ENCODE measurements around the gene TMEM108. TPM values are rescaled to one million over a fixed set of nuclear protein-coding genes. Genes with fewer than 3 reads are reported as not detected.
A peak's percentile ranks its signal among the peaks of the same experiment; 100 is the strongest.
"Not testable (repeated sequence)": the region's sequence is repeated elsewhere in the genome, so short reads cannot be mapped to it uniquely, and the experiment has no call there.

Gene TMEM108
- total RNA-seq (not detected), polyA plus RNA-seq (not detected)

DNA sequence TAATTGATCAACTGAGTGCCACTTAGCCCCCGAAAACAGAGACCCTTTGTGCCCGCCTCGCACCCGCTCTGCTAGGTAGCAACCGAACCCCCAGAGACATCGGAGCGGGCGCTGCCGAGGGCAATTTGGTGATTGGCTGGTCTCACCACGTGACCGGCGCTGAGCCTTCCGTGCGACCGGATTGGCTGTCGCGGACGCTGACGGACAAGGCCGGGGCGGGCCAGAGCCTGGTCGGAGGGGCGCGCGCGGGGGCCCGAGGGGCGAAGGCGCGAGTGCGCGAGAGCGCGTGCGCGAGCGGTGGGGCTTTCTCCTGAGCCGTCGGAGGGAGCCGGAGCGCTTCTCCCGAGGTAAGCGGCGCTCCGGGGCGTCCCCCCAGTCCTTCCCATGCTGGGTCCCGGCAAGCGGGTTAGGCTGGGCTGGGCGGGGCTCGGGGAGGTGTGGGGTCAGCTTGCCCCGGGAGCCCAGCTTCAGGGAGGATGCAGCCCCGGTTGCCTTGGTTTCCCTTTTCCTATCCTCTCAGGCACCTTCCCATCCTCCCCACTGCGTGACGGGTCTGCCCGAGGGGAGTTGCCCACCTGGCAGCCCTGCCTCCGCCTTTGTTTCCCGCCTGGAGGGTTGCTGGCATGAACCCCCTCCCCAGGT is at the start of gene TMEM108:
Gene TMEM108, plus strand, starts transcription at position 303 of the 642 bp plus-strand sequence.
- Mint-ChIP-seq H3K4me1 (peaks cover 0 to 14% (median 8%) of the 10 kb centered on the region in 3 donors), H3K27me3 (peaks cover 23 to 50% of the 10 kb centered on the region in 2 donors), H3K27ac (peak within 1 kb of the TSS in 1 of 8 donors; percentile 41), H3K4me3 (peak within 1 kb of the TSS in 5 of 7 donors; percentile 8 to 50 (median 24)), H3K9me3 (peaks cover 0 to 5% (median 0%) of the 10 kb centered on the region in 5 donors), H3K36me3 (no peaks in the 10 kb centered on the region)
- no peak for DNase-seq
- no peaks in the 10 kb centered on the region for H3K36me3 ChIP-seq (ENCODE audit: insufficient read depth, low read length)
- no peaks in the 10 kb centered on the region for H3K9me3 ChIP-seq (ENCODE audit: low read length)
- H3K4me3 ChIP-seq (ENCODE audit: low read length) = no peak within 1 kb of the TSS
- H3K27me3 ChIP-seq (ENCODE audit: insufficient read depth, low read length, poor library complexity, severe bottlenecking) = no peaks in the 10 kb centered on the region
- CTCF ChIA-PET = no interaction called here
- H3K27ac ChIP-seq (ENCODE audit: low read depth, low read length) = no peak within 1 kb of the TSS
- POLR2A ChIA-PET = no interaction called here
- H3K4me1 ChIP-seq (ENCODE audit: insufficient read depth, low read length) = no peaks in the 10 kb centered on the region

DNA sequence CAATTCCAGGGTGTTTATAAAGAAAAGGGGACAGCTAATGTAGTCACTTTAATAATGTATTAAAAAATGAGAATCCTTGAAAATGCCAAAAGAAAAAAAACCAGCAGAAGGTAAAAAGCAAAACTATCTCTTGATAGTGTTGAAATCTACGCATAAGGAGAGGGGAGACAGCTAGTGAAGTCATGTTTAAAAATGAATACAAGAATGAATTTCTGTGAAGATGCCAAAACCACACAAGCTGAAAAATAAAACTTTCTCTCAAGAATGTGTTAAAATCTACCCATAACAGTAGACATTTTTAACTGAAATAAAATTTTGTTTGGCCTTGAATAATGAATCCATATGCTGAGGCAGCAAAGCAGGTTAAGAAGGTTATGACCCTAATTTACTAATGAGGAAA is 42.2 kb upstream of the TMEM108 start:
- Histone ChIP-seq H3K36me3 (ENCODE audit: insufficient read depth, low read length) (no peaks in the 10 kb centered on the region), H3K4me3 (ENCODE audit: low read length) (no peak overlapping the region), H3K9me3 (ENCODE audit: low read length) (no peaks in the 10 kb centered on the region), H3K27ac (ENCODE audit: low read depth, low read length) (no peak overlapping the region), H3K27me3 (ENCODE audit: insufficient read depth, low read length, poor library complexity, severe bottlenecking) (no peaks in the 10 kb centered on the region), H3K4me1 (ENCODE audit: insufficient read depth, low read length) (no peaks in the 10 kb centered on the region)
- peaks cover 0 to 4% (median 0%) of the 10 kb centered on the region in 5 donors for H3K9me3 Mint-ChIP-seq
- CTCF ChIA-PET = no interaction called here
- H3K36me3 Mint-ChIP-seq = no peaks in the 10 kb centered on the region
- no peak for DNase-seq
- POLR2A ChIA-PET = no interaction called here
- H3K27me3 Mint-ChIP-seq = no peaks in the 10 kb centered on the region
- H3K4me1 Mint-ChIP-seq = no peaks in the 10 kb centered on the region
- H3K4me3 Mint-ChIP-seq = no peak overlapping the region
- no peak overlapping the region for H3K27ac Mint-ChIP-seq

DNA sequence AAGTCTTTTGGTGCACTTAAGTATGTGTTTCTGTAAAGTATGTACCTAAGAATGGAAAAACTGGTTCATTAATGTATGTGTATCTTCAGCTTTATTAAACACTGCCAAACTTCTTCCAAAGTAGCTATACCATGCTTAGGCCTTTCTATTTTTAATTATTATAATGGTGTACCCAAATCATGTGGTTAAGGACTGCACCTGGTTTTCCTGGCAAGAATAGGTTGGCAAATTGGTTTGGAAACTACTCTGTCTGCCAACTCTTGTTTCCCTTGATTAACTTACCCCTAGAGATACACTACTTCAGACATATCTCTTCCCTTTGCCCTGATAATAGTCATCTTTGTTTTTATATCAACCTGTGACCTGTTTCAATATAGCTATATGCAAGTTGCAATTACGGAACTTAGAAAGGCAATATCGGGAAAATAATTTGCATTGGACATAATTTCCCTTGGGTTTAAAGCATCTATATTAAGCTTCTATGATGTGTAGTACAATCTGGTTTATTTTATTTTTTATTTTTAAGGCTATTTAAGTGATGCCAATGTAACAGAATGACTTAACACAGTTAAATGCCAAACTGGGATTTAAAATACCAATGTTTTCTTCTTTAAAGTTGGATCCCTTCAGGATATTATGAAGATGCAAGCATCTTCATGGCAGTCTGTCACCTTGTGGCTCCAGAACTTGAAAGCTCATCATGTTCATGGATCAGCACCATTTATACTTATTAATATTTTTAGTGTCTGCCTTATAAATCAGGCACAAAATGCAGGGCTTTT is 40.6 kb upstream of the TMEM108 start:
- POLR2A ChIA-PET = no interaction called here

DNA sequence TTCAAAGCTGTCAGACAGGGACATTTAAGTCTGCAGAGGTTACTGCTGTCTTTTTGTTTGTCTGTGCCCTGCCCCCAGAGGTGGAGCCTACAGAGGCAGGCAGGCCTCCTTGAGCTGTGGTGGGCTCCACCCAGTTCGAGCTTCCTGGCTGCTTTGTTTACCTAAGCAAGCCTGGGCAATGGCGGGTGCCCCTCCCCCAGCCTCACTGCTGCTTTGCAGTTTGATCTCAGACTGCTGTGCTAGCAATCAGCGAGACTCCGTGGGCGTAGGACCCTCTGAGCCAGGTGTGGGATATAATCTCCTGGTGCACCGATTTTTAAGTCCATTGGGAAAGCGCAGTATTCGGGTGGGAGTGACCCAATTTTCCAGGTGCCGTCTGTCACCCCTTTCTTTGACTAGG is 33.2 kb upstream of the TMEM108 start:
- H3K4me1 ChIP-seq (ENCODE audit: insufficient read depth, low read length); H3K27me3 ChIP-seq (ENCODE audit: insufficient read depth, low read length, poor library complexity, severe bottlenecking); H3K4me3 Mint-ChIP-seq; H3K27ac Mint-ChIP-seq; H3K9me3 ChIP-seq (ENCODE audit: low read length); CTCF ChIA-PET; H3K4me3 ChIP-seq (ENCODE audit: low read length); H3K4me1 Mint-ChIP-seq; H3K27ac ChIP-seq (ENCODE audit: low read depth, low read length); DNase-seq; H3K36me3 Mint-ChIP-seq; POLR2A ChIA-PET; H3K36me3 ChIP-seq (ENCODE audit: insufficient read depth, low read length): not testable (repeated sequence)
- Mint-ChIP-seq H3K27me3 (peaks cover 4 to 13% of the 10 kb centered on the region in 2 donors), H3K9me3 (peaks cover 3 to 15% (median 6%) of the 10 kb centered on the region in 5 donors)

More for the DNA sequence above, 40.6 kb upstream of the TMEM108 start:
- no peak overlapping the region for H3K4me3 ChIP-seq (ENCODE audit: low read length)
- no peaks in the 10 kb centered on the region for H3K27me3 Mint-ChIP-seq
- no peaks in the 10 kb centered on the region for H3K9me3 ChIP-seq (ENCODE audit: low read length)
- CTCF ChIA-PET = no interaction called here
- H3K36me3 ChIP-seq (ENCODE audit: insufficient read depth, low read length) = no peaks in the 10 kb centered on the region
- H3K4me1 Mint-ChIP-seq = no peaks in the 10 kb centered on the region
- no peaks in the 10 kb centered on the region for H3K36me3 Mint-ChIP-seq
- no peak overlapping the region for H3K4me3 Mint-ChIP-seq
- peaks cover 0 to 6% (median 1%) of the 10 kb centered on the region in 5 donors for H3K9me3 Mint-ChIP-seq
- H3K4me1 ChIP-seq (ENCODE audit: insufficient read depth, low read length) = no peaks in the 10 kb centered on the region
- DNase-seq = no peak
- no peaks in the 10 kb centered on the region for H3K27me3 ChIP-seq (ENCODE audit: insufficient read depth, low read length, poor library complexity, severe bottlenecking)
- H3K27ac Mint-ChIP-seq = no peak overlapping the region
- no peak overlapping the region for H3K27ac ChIP-seq (ENCODE audit: low read depth, low read length)

DNA sequence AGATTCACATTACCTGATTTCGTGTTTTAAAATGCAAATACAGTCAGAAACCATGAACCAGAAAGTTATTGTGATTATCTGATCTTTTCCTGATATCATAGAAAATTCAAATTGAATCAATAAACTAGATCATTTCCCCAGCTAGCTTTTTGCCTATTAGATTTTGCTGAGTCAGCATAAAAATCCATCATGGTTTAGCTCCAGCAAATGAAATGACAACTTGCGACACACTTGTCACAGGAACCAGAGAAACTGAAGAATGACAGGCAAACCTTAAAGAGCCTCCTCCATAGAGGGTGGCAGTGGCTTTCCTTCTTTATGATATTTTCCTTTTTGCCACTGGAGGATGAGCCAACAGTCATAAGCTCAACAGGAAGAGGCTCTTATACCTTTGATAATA is 30.6 kb upstream of the TMEM108 start:
- Mint-ChIP-seq H3K9me3 (peaks cover 7 to 27% (median 12%) of the 10 kb centered on the region in 5 donors), H3K4me1 (no peaks in the 10 kb centered on the region), H3K4me3 (no peak overlapping the region), H3K27me3 (peaks cover 8 to 13% of the 10 kb centered on the region in 2 donors), H3K36me3 (no peaks in the 10 kb centered on the region), H3K27ac (no peak overlapping the region)
- no peak for DNase-seq
- H3K27me3 ChIP-seq (ENCODE audit: insufficient read depth, low read length, poor library complexity, severe bottlenecking) = no peaks in the 10 kb centered on the region
- no peaks in the 10 kb centered on the region for H3K9me3 ChIP-seq (ENCODE audit: low read length)
- H3K27ac ChIP-seq (ENCODE audit: low read depth, low read length) = no peak overlapping the region
- POLR2A ChIA-PET = no interaction called here
- H3K4me1 ChIP-seq (ENCODE audit: insufficient read depth, low read length) = no peaks in the 10 kb centered on the region
- CTCF ChIA-PET = no interaction called here
- H3K36me3 ChIP-seq (ENCODE audit: insufficient read depth, low read length) = no peaks in the 10 kb centered on the region
- H3K4me3 ChIP-seq (ENCODE audit: low read length) = no peak overlapping the region

DNA sequence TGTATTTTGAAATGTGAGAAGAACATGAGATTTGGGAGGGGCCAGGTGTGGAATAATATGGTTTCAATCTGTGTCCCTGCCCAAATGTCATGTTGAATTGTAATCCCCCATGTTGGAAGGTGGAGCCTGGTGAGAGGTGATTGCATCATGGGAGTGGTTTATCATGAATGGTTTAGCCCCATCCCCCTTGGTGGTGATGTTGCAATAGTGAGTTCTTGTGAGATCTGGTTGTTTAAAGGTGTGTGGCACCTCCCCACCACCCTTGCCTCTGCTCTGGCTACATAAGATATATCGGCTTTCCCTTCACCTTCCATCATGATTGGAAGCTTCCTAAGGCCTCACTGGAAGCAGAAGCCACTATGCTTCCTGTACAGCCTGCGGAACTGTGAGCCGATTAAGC is 23.9 kb upstream of the TMEM108 start:
- CTCF ChIA-PET = no interaction called here
- Mint-ChIP-seq H3K27me3 (peaks cover 5 to 8% of the 10 kb centered on the region in 2 donors), H3K4me1 (no peaks in the 10 kb centered on the region), H3K36me3 (no peaks in the 10 kb centered on the region), H3K4me3 (no peak overlapping the region), H3K9me3 (peaks cover 5 to 21% (median 14%) of the 10 kb centered on the region in 5 donors), H3K27ac (no peak overlapping the region)
- no peaks in the 10 kb centered on the region for H3K4me1 ChIP-seq (ENCODE audit: insufficient read depth, low read length)
- DNase-seq = no peak
- no peaks in the 10 kb centered on the region for H3K9me3 ChIP-seq (ENCODE audit: low read length)
- POLR2A ChIA-PET = no interaction called here
- no peaks in the 10 kb centered on the region for H3K27me3 ChIP-seq (ENCODE audit: insufficient read depth, low read length, poor library complexity, severe bottlenecking)
- H3K27ac ChIP-seq (ENCODE audit: low read depth, low read length) = no peak overlapping the region
- H3K36me3 ChIP-seq (ENCODE audit: insufficient read depth, low read length) = no peaks in the 10 kb centered on the region
- H3K4me3 ChIP-seq (ENCODE audit: low read length) = no peak overlapping the region

DNA sequence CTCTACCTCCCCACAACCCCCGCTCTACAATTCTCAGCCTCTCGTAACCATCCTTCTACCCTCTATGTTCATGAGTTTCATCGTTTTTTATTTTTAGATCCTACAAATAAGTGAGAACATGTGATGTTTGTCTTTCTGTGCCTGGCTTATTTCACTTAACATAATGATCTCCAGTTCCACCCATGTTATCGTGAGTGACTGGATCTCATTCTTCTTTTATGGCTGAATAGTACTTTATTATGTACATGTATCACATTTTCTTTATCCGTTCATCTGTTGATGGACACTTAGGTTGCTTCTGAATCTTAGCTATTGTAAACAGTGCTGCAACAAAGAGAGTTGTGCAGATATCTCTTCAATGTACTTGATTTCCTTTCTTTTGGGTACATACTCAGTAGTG is 22.6 kb upstream of the TMEM108 start:
- H3K36me3 Mint-ChIP-seq = not testable (repeated sequence)

DNA sequence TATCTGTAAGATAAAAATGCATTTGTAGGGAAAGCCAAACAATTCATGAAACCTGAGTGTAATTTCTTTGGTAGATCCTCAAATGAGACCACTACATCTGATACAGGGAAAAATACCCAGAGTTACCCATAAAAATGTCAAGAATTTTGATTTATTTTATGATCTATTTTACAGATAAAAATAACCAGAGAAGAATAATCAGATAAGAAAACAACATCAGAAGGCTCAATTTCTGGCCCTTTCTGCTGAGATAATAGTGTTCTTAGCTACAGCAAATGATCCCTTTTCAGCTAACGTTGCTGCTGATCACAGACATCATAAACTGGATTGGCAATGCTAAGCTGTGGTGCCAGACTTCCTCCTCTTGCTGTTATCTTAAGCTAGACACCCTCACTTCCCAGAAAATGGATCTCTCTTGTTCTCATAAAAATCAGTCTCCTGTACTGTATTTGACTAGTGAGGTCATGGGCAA is 21.3 kb upstream of the TMEM108 start:
- no peak for DNase-seq
- H3K27me3 Mint-ChIP-seq = peaks cover 4 to 9% of the 10 kb centered on the region in 2 donors
- H3K4me1 Mint-ChIP-seq = no peaks in the 10 kb centered on the region
- Histone ChIP-seq H3K4me1 (ENCODE audit: insufficient read depth, low read length) (no peaks in the 10 kb centered on the region), H3K4me3 (ENCODE audit: low read length) (no peak overlapping the region), H3K9me3 (ENCODE audit: low read length) (no peaks in the 10 kb centered on the region), H3K36me3 (ENCODE audit: insufficient read depth, low read length) (no peaks in the 10 kb centered on the region), H3K27ac (ENCODE audit: low read depth, low read length) (no peak overlapping the region), H3K27me3 (ENCODE audit: insufficient read depth, low read length, poor library complexity, severe bottlenecking) (no peaks in the 10 kb centered on the region)
- CTCF ChIA-PET = no interaction called here
- no peaks in the 10 kb centered on the region for H3K36me3 Mint-ChIP-seq
- H3K4me3 Mint-ChIP-seq = no peak overlapping the region
- no peak overlapping the region for H3K27ac Mint-ChIP-seq
- POLR2A ChIA-PET = no interaction called here
- peaks cover 0 to 7% (median 3%) of the 10 kb centered on the region in 5 donors for H3K9me3 Mint-ChIP-seq

More for the DNA sequence above, 22.6 kb upstream of the TMEM108 start:
- H3K4me3 Mint-ChIP-seq; H3K27me3 ChIP-seq (ENCODE audit: insufficient read depth, low read length, poor library complexity, severe bottlenecking); POLR2A ChIA-PET; H3K4me3 ChIP-seq (ENCODE audit: low read length); CTCF ChIA-PET; H3K27ac ChIP-seq (ENCODE audit: low read depth, low read length); H3K9me3 ChIP-seq (ENCODE audit: low read length); DNase-seq; H3K36me3 ChIP-seq (ENCODE audit: insufficient read depth, low read length); H3K27me3 Mint-ChIP-seq; H3K4me1 ChIP-seq (ENCODE audit: insufficient read depth, low read length); H3K4me1 Mint-ChIP-seq: not testable (repeated sequence)
- Mint-ChIP-seq H3K9me3 (peaks cover 0 to 12% (median 7%) of the 10 kb centered on the region in 5 donors), H3K27ac (peak overlapping the region in 1 of 8 donors; percentile 3)
